Psoas muscle (tissue), 8 donors: ENCODE results near the gene TLE3. TPM values are rescaled to one million over a fixed set of nuclear protein-coding genes. Genes with fewer than 3 reads are reported as not detected.
A peak's percentile ranks its signal among the peaks of the same experiment; 100 is the strongest.

Experiments used
- ATAC-seq, 4 donors: fragments of 200-7000 bp; cut with Tn5 transposase; one replicate each; pipeline ENCODE4 v1.9.1; 2020; ENCODE audit warnings: moderate library complexity in 3 of 4, mild to moderate bottlenecking in 2 of 4
- DNase-seq, 2 donors: peaks; one replicate each; pipeline ENCODE4 v3.0.0-alpha.2; 2020
- H3K27ac ChIP-seq: fragments of 200-600 bp; one replicate; pipeline ENCODE4 v1.8.0; 2022
- H3K27me3 ChIP-seq, 3 donors: fragments of 200-600 bp in 1 of 3; one replicate each; pipeline versions ENCODE4 v1.6.1 to v1.8.0; 2013 to 2022; ENCODE audit warnings: low read length in 2 of 3, mild to moderate bottlenecking in 2 of 3, moderate library complexity in 1 of 3; ENCODE audit not compliant: insufficient read depth in 3 of 3
- H3K36me3 ChIP-seq, 2 donors: fragments of 200-600 bp in 1 of 2; one replicate each; pipeline versions ENCODE4 v1.6.1 to v1.8.0; 2013 to 2022; ENCODE audit warnings: low read depth in 1 of 2, mild to moderate bottlenecking in 1 of 2, moderate library complexity in 1 of 2; ENCODE audit not compliant: insufficient read depth in 1 of 2
- H3K4me1 ChIP-seq: fragments of 200-600 bp; one replicate; pipeline ENCODE4 v1.8.0; 2022
- H3K4me3 ChIP-seq: fragments of 200-600 bp; one replicate; pipeline ENCODE4 v1.8.0; 2022; ENCODE audit warnings: mild to moderate bottlenecking
- H3K9me3 ChIP-seq: fragments of 200-600 bp; one replicate; pipeline ENCODE4 v1.8.0; 2022
- WGBS, 3 donors: extraction: QIAGEN DNeasy Blood & Tissue Kit; methylation state at CpG; one replicate each; pipeline versions ENCODE4 v1.1.6 to v1.1.7; 2013; 5-methylcytosine and 5-hydroxymethylcytosine counted together
- intact Hi-C, 2 donors: fragments of 100-400 bp; cut with DNase I; formaldehyde crosslinking; loops; one replicate each; pipeline versions ENCODE4 v1.11.0 to v1.14.2; 2022
- polyA plus RNA-seq, 3 donors: library from polyadenylated mRNA; stranded (reverse); fragments of 200-250 nt; gene quantifications; one replicate each; pipeline ENCODE4 v1.2.3, GENCODE V29; 2013
- total RNA-seq, 4 donors: library from RNA; stranded (reverse); fragmentation: NEBNext Ultra II Directional in 2 of 4; extraction: Animal tissue kit (Norgen Biotek cat#: 25700) in 2 of 4; gene quantifications; one replicate each; pipeline versions ENCODE4 v1.2.1 to v1.2.4, GENCODE V29; 2021 to 2023
- TF ChIP-seq, protein P1 (sequence below): fragments of 200-600 bp; IDR thresholded peaks from one replicate; pipeline ENCODE4 v1.8.0; 2022; ENCODE audit warnings: antibody characterized with exemption
- donor health status: healthy with polysubstance abuse.
- donor health status: DM: no; HTN: no; CAD: no; lungs with moderate emphysema.
- donor health status: Bipolar disorder and iron deficiency.
- donor health status: healthy.
- donor health status: DM: yes; HTN: yes; CAD: no.
- donor health status: DM: no; HTN: no; CAD: no.
- donor health status: DM: no; HTN: no; CAD: no.
- donor health status: DM: yes; HTN: yes; CAD: no.

The TLE3 gene
- total and polyA plus RNA-seq, 7 donors, result 4.3 to 59.9 (median 10.8) TPM

DNA sequence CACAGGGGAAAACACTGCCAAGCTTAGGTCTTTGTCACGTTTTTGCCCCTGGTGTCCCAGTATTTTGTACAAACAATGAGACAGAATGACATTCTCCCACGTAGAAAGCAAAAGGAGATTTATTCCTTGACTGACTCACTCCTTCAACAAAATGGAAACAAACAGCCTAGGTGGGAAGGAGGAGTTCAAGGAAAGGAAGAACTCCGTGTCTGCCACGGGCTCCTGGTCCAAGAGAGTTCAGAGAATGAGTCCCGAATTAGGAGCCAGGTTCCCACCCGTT lies 8.1 kb downstream of the TLE3 start:
- DNase-seq, result no peak
- Histone ChIP-seq H3K27me3 (no peaks in the 10 kb centered on the region), H3K4me3 (peak overlapping the region; percentile 41), H3K36me3 (peaks cover 0 to 29% of the 10 kb centered on the region in 2 donors), H3K9me3 (no peaks in the 10 kb centered on the region), H3K4me1 (peaks cover 53% of the 10 kb centered on the region), H3K27ac (peak overlapping the region; percentile 74)
- TF ChIP-seq, protein P1, sequence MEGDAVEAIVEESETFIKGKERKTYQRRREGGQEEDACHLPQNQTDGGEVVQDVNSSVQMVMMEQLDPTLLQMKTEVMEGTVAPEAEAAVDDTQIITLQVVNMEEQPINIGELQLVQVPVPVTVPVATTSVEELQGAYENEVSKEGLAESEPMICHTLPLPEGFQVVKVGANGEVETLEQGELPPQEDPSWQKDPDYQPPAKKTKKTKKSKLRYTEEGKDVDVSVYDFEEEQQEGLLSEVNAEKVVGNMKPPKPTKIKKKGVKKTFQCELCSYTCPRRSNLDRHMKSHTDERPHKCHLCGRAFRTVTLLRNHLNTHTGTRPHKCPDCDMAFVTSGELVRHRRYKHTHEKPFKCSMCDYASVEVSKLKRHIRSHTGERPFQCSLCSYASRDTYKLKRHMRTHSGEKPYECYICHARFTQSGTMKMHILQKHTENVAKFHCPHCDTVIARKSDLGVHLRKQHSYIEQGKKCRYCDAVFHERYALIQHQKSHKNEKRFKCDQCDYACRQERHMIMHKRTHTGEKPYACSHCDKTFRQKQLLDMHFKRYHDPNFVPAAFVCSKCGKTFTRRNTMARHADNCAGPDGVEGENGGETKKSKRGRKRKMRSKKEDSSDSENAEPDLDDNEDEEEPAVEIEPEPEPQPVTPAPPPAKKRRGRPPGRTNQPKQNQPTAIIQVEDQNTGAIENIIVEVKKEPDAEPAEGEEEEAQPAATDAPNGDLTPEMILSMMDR, result no peak
- intact Hi-C loops, result loop anchor here in 1 of 2 donors (10.0 kb wide), 1 partner anchor 355 kb away; no protein-coding TSS in a partner anchor
- ATAC-seq, result no peak
- WGBS, 3 donors, result 52 to 72% (median 59%) methylated on average over 6 of the region's 6 CpGs

DNA sequence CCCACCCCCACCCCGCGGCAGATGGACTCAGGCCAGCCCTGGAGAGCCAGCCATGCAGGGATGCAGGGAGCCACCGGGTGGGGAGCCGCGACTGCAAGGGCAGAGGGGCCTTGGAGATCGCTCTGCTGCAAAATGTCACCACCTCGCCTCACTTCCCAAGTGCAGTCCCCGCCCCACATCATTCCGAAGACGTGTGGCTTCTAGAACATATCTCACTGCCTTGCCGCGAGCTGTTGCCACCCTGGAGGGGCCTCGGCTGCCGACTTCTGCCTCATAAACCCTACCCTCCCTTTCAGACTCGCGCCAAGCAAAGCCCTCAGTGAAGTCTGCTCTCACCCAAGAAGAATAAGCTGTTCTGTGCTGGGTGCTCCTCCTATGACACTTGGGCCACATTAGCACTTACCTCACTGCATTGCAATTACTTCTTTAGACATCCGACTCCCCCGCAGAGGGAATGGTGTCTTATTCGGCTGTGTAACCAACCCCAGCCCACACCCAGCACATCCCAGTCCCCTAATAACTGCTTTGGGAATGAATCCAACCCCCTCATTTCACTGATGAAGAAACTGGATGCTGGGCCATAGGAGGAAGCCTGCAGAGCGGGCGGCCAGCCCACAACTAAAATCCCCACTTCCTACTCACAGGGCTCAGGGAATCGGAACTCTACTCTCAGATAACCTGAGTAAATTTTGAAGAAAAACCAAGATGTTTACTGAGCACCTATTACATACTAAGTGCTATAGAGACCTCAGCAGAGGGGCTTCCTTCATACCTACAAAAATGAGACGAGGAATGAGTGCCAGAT lies 8.6 kb downstream of the TLE3 start:
- ATAC-seq (peak; percentile 80 to 94 (median 93)), DNase-seq (peak; percentile 44 to 61)
- H3K36me3 ChIP-seq, result peaks cover 0 to 33% of the 10 kb centered on the region in 2 donors
- no peaks in the 10 kb centered on the region for H3K27me3 ChIP-seq
- 25 to 46% (median 32%) methylated on average over 21 to 23 of the region's 23 CpGs for WGBS, 3 donors
- peaks cover 49% of the 10 kb centered on the region for H3K4me1 ChIP-seq
- intact Hi-C loops, result loop anchor here in 1 of 2 donors (10.0 kb wide), 1 partner anchor 354 kb away; no protein-coding TSS in a partner anchor
- no peaks in the 10 kb centered on the region for H3K9me3 ChIP-seq
- TF ChIP-seq, protein P1, result no peak
- peak overlapping the region; percentile 41 for H3K4me3 ChIP-seq
- peak overlapping the region; percentile 74 for H3K27ac ChIP-seq

DNA sequence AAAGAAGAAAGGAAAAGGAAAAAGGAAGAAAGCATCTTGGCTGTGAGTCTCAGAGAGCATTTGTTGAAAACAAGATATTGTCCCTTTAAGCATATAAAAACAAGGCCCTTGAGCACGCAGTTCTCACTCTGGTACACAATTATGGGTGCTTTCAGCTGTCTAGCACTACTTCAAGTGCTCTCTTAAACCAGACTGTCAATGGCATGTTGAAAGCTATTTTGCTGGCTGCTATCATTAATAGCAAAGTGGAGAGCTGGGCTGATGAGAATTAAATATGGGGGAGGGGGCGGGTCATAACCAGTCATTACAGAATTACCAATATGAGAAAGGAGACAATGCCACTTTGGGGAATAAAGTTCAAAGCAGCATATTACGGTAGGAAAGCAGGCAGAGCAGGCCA lies 9.3 kb downstream of the TLE3 start:
- Histone ChIP-seq H3K9me3 (no peaks in the 10 kb centered on the region), H3K36me3 (peaks cover 0 to 31% of the 10 kb centered on the region in 2 donors), H3K27me3 (no peaks in the 10 kb centered on the region), H3K4me1 (peaks cover 43% of the 10 kb centered on the region), H3K4me3 (peak overlapping the region; percentile 41), H3K27ac (peak overlapping the region; percentile 74)
- intact Hi-C loops, result loop anchor here in 1 of 2 donors (10.0 kb wide), 1 partner anchor 354 kb away; no protein-coding TSS in a partner anchor
- DNase-seq (no peak), ATAC-seq (no peak)
- TF ChIP-seq, protein P1, result no peak
- WGBS, 3 donors, result 68 to 78% (median 75%) methylated on average over 3 of the region's 3 CpGs

GRCh38 chr15:70087708-70088352 lies 9.9 kb downstream of the TLE3 start:
- Histone ChIP-seq H3K4me1 (peaks cover 36% of the 10 kb centered on the region), H3K36me3 (peaks cover 0 to 32% of the 10 kb centered on the region in 2 donors), H3K4me3 (no peak overlapping the region), H3K9me3 (no peaks in the 10 kb centered on the region), H3K27me3 (no peaks in the 10 kb centered on the region), H3K27ac (no peak overlapping the region)
- ATAC-seq (no peak), DNase-seq (no peak)
- intact Hi-C loops, result loop anchor here in 1 of 2 donors (10.0 kb wide), 1 partner anchor 353 kb away; no protein-coding TSS in a partner anchor
- WGBS, 3 donors, result 81 to 84% (median 81%) methylated on average over 12 of the region's 12 CpGs
- TF ChIP-seq, protein P1, result no peak
